K562 (cell line): ENCODE measurements around the gene FNBP1. TPM values are rescaled to one million over a fixed set of nuclear protein-coding genes. Genes with fewer than 3 reads are reported as not detected.

ENCODE experiments used
- EGR1 ChIP-seq: fragments of 450-650 bp; conservative IDR thresholded peaks from 2 replicates; pipeline ENCODE4 v1.6.1; 2017; ENCODE audit warnings: mild to moderate bottlenecking
- ILF3 ChIP-seq: fragments of 450-650 bp; IDR thresholded peaks from 2 replicates; pipeline ENCODE4 v1.6.1; 2018; ENCODE audit warnings: antibody characterized with exemption, mild to moderate bottlenecking, moderate library complexity, borderline replicate concordance
- KDM1A ChIP-seq, 2 experiments: fragments of 450-650 bp; IDR thresholded peaks; 2 replicates each; pipeline ENCODE4 v1.6.1; 2016; ENCODE audit warnings: mild to moderate bottlenecking in 2 of 2
- KLF13 ChIP-seq: fragments of 450-650 bp; IDR thresholded peaks from 2 replicates; pipeline ENCODE4 v1.6.1; 2016; ENCODE audit warnings: missing genetic modification characterization, low read depth, mild to moderate bottlenecking, missing compliant biosample characterization, moderate library complexity, borderline replicate concordance
- KLF6 ChIP-seq: fragments of 250-450 bp; sonication (Bioruptor Pico); IDR thresholded peaks from 2 replicates; pipeline ENCODE4 v1.4.0; 2020; ENCODE audit warnings: mild to moderate bottlenecking, moderate library complexity, borderline replicate concordance
- MTA2 ChIP-seq: fragments of 450-650 bp; IDR thresholded peaks from 2 replicates; pipeline ENCODE4 v1.6.1; 2016; ENCODE audit warnings: low read depth
- SETDB1 ChIP-seq: IDR thresholded peaks from one replicate; pipeline ENCODE4 v1.6.1; 2012; ENCODE audit warnings: low read length, control low read depth, inconsistent platforms
- ZFP36 ChIP-seq: fragments of 150-350 bp; IDR thresholded peaks from 2 replicates; pipeline ENCODE4 v1.6.1; 2018; ENCODE audit warnings: low read length, low read depth; ENCODE audit not compliant: partially characterized antibody
- ZNF197 ChIP-seq: fragments of 200-800 bp; sonication (Bioruptor generic); IDR thresholded peaks from 2 replicates; pipeline ENCODE4 v1.6.1; 2016; ENCODE audit warnings: low read depth, missing genetic modification characterization, missing compliant biosample characterization
- ZNF583 ChIP-seq: fragments of 250-450 bp; sonication (Bioruptor Pico); IDR thresholded peaks from 2 replicates; pipeline ENCODE4 v1.4.0; 2020
- polyA plus RNA-seq, 8 experiments: library from polyadenylated mRNA; depleted of rRNA in 4 of 8; stranded (reverse) in 5 of 8; unstranded in 3 of 8; fragments of >200 nt; fragmentation: Nextera tagmentation in 2 of 8; fragmentation: Illumina TruSeq in 1 of 8; extraction: Ambion mirVana in 2 of 8; extraction: Trizol in 1 of 8; gene quantifications; 2 replicates each; pipeline versions ENCODE4 v1.2.1 to v1.2.3, GENCODE V29; 2011 to 2014; ENCODE audit warnings: inconsistent platforms in 1 of 8, missing spikeins in 1 of 8
- total RNA-seq, 7 experiments: library from RNA; depleted of rRNA in 6 of 7; stranded (reverse); fragments of >200 nt in 6 of 7; fragmentation: Illumina TruSeq in 2 of 7; extraction: Trizol in 2 of 7; gene quantifications; 2 replicates each; pipeline versions ENCODE4 v1.2.1 to v1.2.3, GENCODE V29; 2011 to 2021; ENCODE audit warnings: low replicate concordance in 1 of 7
- TF ChIP-seq, protein P1 (sequence below), 2 experiments: fragments of 450-650 bp; IDR thresholded peaks; 2 replicates each; pipeline ENCODE4 v1.6.1; 2016; ENCODE audit warnings: mild to moderate bottlenecking in 2 of 2, borderline replicate concordance in 1 of 2, low read depth in 1 of 2, moderate library complexity in 1 of 2

The FNBP1 gene
- total and polyA plus RNA-seq, 9 of the 15 experiments (the other 6 are each of a cell fraction or from before 2014, with no cell fraction given) = 1.8 to 14.9 (median 7.6) TPM

GRCh38 chr9:129995409-129996160 lies 47.4 kb downstream of the FNBP1 start (continued):
- TF ChIP-seq KLF13 (tag) = no peak; the same call in 1 of the 2 replicates
- TF ChIP-seq ZFP36 = peak; percentile 51
- TF ChIP-seq, protein P1, sequence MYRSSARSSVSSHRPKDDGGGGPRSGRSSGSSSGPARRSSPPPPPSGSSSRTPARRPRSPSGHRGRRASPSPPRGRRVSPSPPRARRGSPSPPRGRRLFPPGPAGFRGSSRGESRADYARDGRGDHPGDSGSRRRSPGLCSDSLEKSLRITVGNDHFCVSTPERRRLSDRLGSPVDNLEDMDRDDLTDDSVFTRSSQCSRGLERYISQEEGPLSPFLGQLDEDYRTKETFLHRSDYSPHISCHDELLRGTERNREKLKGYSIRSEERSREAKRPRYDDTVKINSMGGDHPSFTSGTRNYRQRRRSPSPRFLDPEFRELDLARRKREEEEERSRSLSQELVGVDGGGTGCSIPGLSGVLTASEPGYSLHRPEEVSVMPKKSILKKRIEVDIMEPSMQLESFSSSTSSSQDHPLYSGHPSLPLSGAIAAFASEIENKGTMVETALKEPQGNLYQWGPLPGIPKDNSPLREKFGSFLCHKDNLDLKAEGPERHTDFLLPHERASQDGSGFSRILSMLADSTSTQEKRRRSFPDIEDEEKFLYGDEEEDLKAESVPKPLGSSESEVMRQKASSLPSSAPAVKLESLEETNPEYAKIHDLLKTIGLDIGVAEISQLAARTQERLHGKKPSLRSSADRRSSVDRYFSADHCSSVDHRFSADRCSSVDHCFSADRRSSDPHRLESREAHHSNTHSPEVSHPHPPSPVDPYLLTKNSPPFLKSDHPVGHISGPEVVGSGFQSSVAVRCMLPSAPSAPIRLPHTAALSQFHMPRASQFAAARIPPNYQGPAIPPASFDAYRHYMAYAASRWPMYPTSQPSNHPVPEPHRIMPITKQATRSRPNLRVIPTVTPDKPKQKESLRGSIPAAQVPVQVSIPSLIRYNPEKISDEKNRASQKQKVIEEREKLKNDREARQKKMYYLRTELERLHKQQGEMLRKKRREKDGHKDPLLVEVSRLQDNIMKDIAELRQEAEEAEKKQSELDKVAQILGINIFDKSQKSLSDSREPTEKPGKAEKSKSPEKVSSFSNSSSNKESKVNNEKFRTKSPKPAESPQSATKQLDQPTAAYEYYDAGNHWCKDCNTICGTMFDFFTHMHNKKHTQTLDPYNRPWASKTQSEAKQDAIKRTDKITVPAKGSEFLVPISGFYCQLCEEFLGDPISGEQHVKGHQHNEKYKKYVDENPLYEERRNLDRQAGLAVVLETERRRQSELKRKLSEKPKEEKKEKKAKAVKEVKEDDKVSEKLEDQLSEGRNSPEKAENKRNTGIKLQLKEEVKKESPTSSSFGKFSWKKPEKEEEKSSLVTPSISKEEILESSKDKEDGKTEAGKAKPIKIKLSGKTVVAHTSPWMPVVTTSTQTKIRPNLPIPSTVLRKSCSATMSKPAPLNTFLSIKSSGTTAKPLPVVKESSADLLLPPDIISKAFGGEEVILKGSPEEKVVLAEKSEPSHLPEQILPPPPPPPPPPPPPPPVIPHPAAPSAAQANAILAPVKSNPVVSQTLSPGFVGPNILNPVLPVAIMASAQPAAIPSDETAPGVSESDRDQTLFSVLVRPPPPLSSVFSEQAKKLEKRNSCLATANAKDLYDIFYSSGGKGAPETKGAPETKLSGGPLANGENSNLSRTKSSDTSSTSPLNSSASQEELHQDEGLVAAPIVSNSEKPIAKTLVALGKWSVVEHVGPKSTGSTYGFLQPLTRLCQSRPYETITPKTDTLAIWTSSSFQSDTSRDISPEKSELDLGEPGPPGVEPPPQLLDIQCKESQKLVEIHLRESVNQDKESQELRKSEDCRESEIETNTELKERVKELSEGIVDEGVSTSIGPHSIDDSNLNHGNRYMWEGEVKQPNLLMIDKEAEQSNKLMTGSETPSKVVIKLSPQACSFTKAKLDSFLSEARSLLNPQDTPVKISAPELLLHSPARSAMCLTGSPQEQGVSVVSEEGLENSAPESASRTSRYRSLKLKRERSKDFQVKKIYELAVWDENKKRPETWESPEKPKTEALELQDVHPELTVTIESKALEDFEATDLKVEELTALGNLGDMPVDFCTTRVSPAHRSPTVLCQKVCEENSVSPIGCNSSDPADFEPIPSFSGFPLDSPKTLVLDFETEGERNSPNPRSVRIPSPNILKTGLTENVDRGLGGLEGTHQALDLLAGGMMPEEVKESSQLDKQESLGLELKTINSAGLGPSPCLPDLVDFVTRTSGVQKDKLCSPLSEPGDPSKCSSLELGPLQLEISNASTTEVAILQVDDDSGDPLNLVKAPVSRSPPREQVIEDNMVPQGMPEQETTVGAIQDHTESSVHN (IDR thresholded peaks at IDR 0.05; ENCODE audit: borderline replicate concordance in 1 of 2, low read depth in 1 of 2) = peak; percentile 42 to 48; a peak in 2 of 4 replicates
- no peak for TF ChIP-seq SETDB1
- no peak for TF ChIP-seq ILF3
- no peak for TF ChIP-seq ZNF583 (CRISPR knock-in tag)
- peak; percentile 15; the same call in 1 of the 2 replicates for TF ChIP-seq KLF6
- peak; percentile 5; the same call in 1 of the 2 replicates for TF ChIP-seq EGR1
- peak in 1 of 2 experiments; percentile 65; a peak in 2 of 4 replicates for TF ChIP-seq KDM1A (IDR thresholded peaks at IDR 0.05)
- no peak for TF ChIP-seq ZNF197
- TF ChIP-seq MTA2 = no peak
